ENCODE data around the gene IRF3. TPM values are rescaled to one million over a fixed set of nuclear protein-coding genes. Genes with fewer than 3 reads are reported as not detected.

IRF3 gene
- total RNA-seq, 1 donor from 2014 or later = 34.5 TPM

- Histone ChIP-seq H3K9me3 (replicated peaks) (no peaks in the 10 kb centered on the region), H3K4me1 (peaks cover 70% of the 10 kb centered on the region), H3K4me3 (peak within 1 kb of the TSS; percentile 67), H3K27me3 (ENCODE audit: low read depth) (peaks cover 11% of the 10 kb centered on the region), H3K27ac (replicated peaks) (peak within 1 kb of the TSS; percentile 81), H3K36me3 (peaks cover 38% of the 10 kb centered on the region)
- intact Hi-C loops (cut with micrococcal nuclease) = no loop called here
- TF ChIP-seq CTCF (IDR thresholded peaks at IDR 0.05; ENCODE audit: borderline replicate concordance) = peak; percentile 67
- peak; percentile 50 for DNase-seq
Measured at GRCh38 chr19:49689133-49690078, 23.7 kb upstream of the IRF3 start, which contains the start of gene ADM5. ADM5 (plus strand) TSS chr19:49689594; CDS start chr19:49689838, 244 bp downstream.

- H3K36me3 ChIP-seq = peaks cover 46% of the 10 kb centered on the region
- peaks cover 11% of the 10 kb centered on the region for H3K27me3 ChIP-seq (ENCODE audit: low read depth)
- H3K27ac ChIP-seq (replicated peaks) = peak overlapping the region; percentile 81
- H3K9me3 ChIP-seq (replicated peaks) = no peaks in the 10 kb centered on the region
- DNase-seq = no peak
- intact Hi-C loops (cut with micrococcal nuclease) = no loop called here
- TF ChIP-seq CTCF (IDR thresholded peaks at IDR 0.05; ENCODE audit: borderline replicate concordance) = no peak
- H3K4me1 ChIP-seq = peaks cover 72% of the 10 kb centered on the region
- H3K4me3 ChIP-seq = peak overlapping the region; percentile 67
Measured at GRCh38 chr19:49688531-49689132, 23.0 kb upstream of the IRF3 start.

GRCh38 chr19:49687566-49688316, 22.1 kb upstream of the IRF3 start:
- Histone ChIP-seq H3K27me3 (ENCODE audit: low read depth) (peaks cover 11% of the 10 kb centered on the region), H3K4me1 (peaks cover 72% of the 10 kb centered on the region), H3K4me3 (peak overlapping the region; percentile 67), H3K36me3 (peaks cover 54% of the 10 kb centered on the region), H3K9me3 (replicated peaks) (no peaks in the 10 kb centered on the region), H3K27ac (replicated peaks) (peak overlapping the region; percentile 81)
- no peak for DNase-seq
- TF ChIP-seq CTCF (IDR thresholded peaks at IDR 0.05; ENCODE audit: borderline replicate concordance) = no peak
- intact Hi-C loops (cut with micrococcal nuclease) = no loop called here

GRCh38 chr19:49687150-49687549, 21.5 kb upstream of the IRF3 start:
- intact Hi-C loops (cut with micrococcal nuclease) = no loop called here
- Histone ChIP-seq H3K36me3 (peaks cover 60% of the 10 kb centered on the region), H3K4me3 (peak overlapping the region; percentile 67), H3K4me1 (peaks cover 72% of the 10 kb centered on the region), H3K27me3 (ENCODE audit: low read depth) (peaks cover 11% of the 10 kb centered on the region), H3K9me3 (replicated peaks) (no peaks in the 10 kb centered on the region), H3K27ac (replicated peaks) (peak overlapping the region; percentile 81)
- no peak for DNase-seq
- TF ChIP-seq CTCF (IDR thresholded peaks at IDR 0.05; ENCODE audit: borderline replicate concordance) = no peak

- intact Hi-C loops (cut with micrococcal nuclease) = no loop called here
- no peak overlapping the region for H3K4me3 ChIP-seq
Measured at GRCh38 chr19:49686503-49687088, 20.9 kb upstream of the IRF3 start.

More at GRCh38 chr19:49686503-49687088, 20.9 kb upstream of the IRF3 start:
- H3K4me1 ChIP-seq = peaks cover 73% of the 10 kb centered on the region
- H3K9me3 ChIP-seq (replicated peaks) = no peaks in the 10 kb centered on the region
- peaks cover 66% of the 10 kb centered on the region for H3K36me3 ChIP-seq
- TF ChIP-seq CTCF (IDR thresholded peaks at IDR 0.05; ENCODE audit: borderline replicate concordance) = no peak
- peak overlapping the region; percentile 81 for H3K27ac ChIP-seq (replicated peaks)
- DNase-seq = no peak
- H3K27me3 ChIP-seq (ENCODE audit: low read depth) = peaks cover 11% of the 10 kb centered on the region

Measured in left ventricle myocardium inferior (tissue), 1 donor.